Measurements from ENCODE around the gene DNAJB6.

Gene DNAJB6

DNA sequence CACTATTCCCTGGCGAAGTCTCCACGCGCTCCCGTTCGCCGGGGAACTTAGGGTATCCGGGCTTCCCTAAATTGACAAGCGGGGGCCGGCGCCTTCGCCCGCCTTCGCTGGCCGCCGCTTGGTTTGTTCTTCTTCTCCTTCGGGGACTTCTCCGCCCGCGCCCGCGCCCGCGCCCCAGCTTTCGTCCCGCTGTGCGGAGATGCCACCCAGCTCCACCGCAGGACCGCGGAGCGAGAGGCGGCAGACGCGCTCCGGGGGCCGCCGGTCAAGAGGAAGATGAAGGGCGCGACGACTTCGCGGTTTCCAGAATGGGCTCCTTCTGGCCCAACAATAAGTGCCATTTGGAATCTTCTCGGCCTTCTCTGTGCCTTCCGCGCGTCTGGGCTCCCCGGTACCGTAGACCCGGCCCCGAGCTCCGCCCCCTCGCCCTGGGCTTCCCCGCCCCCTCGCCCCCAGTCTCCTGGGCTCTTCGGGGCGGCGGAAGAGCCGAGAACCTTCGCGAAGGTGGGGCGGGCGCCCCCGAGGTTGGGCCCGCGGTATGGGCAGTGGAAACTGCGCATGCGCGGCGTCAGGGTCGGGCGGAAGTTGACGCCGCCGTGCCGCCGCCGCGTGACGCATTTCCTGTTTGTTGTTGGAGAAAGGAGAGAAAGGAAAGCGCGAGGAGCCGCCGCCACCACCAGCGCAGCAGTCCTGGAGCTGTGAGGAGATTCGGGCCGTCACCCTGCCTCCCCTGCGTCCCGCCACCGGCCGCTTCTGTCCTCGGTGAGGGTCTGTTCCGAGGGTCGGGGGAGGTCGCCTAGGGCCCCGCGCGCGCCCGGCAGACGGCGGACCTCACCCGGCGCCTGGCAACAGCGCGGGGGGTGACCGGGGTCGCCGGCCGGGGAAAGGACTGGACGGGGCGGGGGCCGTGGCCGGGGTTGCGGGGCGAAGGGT is at the start of gene DNAJB6:
Gene DNAJB6 (plus strand): TSS at position 622 of the 933 bp plus-strand sequence. CDS start 21,569 bp downstream, outside the sequence.
- no peak for TF ChIP-seq CTCF (IDR thresholded peaks at IDR 0.05)
- Histone ChIP-seq H3K4me1 (peaks cover 5% of the 10 kb centered on the region), H3K9ac (peak within 1 kb of the TSS; percentile 64)

GRCh38 chr7:157291404-157292080 is 45.3 kb upstream of the DNAJB6 start:
- no peaks in the 10 kb centered on the region for H3K4me1 ChIP-seq
- no peaks in the 10 kb centered on the region for H3K9me3 ChIP-seq (ENCODE audit: control insufficient read depth, low read length)

More for the DNA sequence above, at the start of gene DNAJB6:
- peaks cover 36% of the 10 kb centered on the region for H3K79me2 ChIP-seq
- H3K9me3 ChIP-seq (ENCODE audit: control insufficient read depth, low read length): no peaks in the 10 kb centered on the region
- peak within 1 kb of the TSS; percentile 92 for H2AFZ ChIP-seq
- peak within 1 kb of the TSS; percentile 93 for H3K4me2 ChIP-seq (ENCODE audit: low read length)
- no peaks in the 10 kb centered on the region for H3K27me3 ChIP-seq (ENCODE audit: control insufficient read depth, insufficient read depth, low read length)
- H3K27ac ChIP-seq: peak within 1 kb of the TSS; percentile 84
- peak within 1 kb of the TSS; percentile 77 for H3K4me3 ChIP-seq (ENCODE audit: low read depth, low read length)
- no peaks in the 10 kb centered on the region for H3K36me3 ChIP-seq (ENCODE audit: control insufficient read depth, insufficient read depth, low read length)

GRCh38 chr7:157292258-157292657 is 44.5 kb upstream of the DNAJB6 start:
- no peak overlapping the region for H3K27ac ChIP-seq
- no peak overlapping the region for H3K4me3 ChIP-seq (ENCODE audit: low read depth, low read length)
- no peaks in the 10 kb centered on the region for H3K4me1 ChIP-seq
- no peaks in the 10 kb centered on the region for H3K36me3 ChIP-seq (ENCODE audit: control insufficient read depth, insufficient read depth, low read length)
- no peak overlapping the region for H2AFZ ChIP-seq
- H3K79me2 ChIP-seq: no peaks in the 10 kb centered on the region
- no peak overlapping the region for H3K9ac ChIP-seq
- TF ChIP-seq CTCF (IDR thresholded peaks at IDR 0.05): no peak
- H3K9me3 ChIP-seq (ENCODE audit: control insufficient read depth, low read length): no peaks in the 10 kb centered on the region
- no peaks in the 10 kb centered on the region for H3K27me3 ChIP-seq (ENCODE audit: control insufficient read depth, insufficient read depth, low read length)
- H3K4me2 ChIP-seq (ENCODE audit: low read length): no peak overlapping the region

More at GRCh38 chr7:157291404-157292080, 45.3 kb upstream of the DNAJB6 start:
- Histone ChIP-seq H3K4me3 (ENCODE audit: low read depth, low read length) (no peak overlapping the region), H3K79me2 (no peaks in the 10 kb centered on the region), H3K4me2 (ENCODE audit: low read length) (no peak overlapping the region), H3K36me3 (ENCODE audit: control insufficient read depth, insufficient read depth, low read length) (no peaks in the 10 kb centered on the region), H3K27me3 (ENCODE audit: control insufficient read depth, insufficient read depth, low read length) (no peaks in the 10 kb centered on the region), H3K9ac (no peak overlapping the region), H3K27ac (no peak overlapping the region), H2AFZ (no peak overlapping the region)
- TF ChIP-seq CTCF (IDR thresholded peaks at IDR 0.05): no peak

GRCh38 chr7:157292770-157293412 is 43.9 kb upstream of the DNAJB6 start:
- no peak overlapping the region for H3K4me2 ChIP-seq (ENCODE audit: low read length)
- no peak for TF ChIP-seq CTCF (IDR thresholded peaks at IDR 0.05)
- H3K27ac ChIP-seq: no peak overlapping the region
- H3K79me2 ChIP-seq: no peaks in the 10 kb centered on the region
- no peaks in the 10 kb centered on the region for H3K27me3 ChIP-seq (ENCODE audit: control insufficient read depth, insufficient read depth, low read length)
- no peaks in the 10 kb centered on the region for H3K36me3 ChIP-seq (ENCODE audit: control insufficient read depth, insufficient read depth, low read length)
- H2AFZ ChIP-seq: no peak overlapping the region
- H3K4me1 ChIP-seq: no peaks in the 10 kb centered on the region
- no peaks in the 10 kb centered on the region for H3K9me3 ChIP-seq (ENCODE audit: control insufficient read depth, low read length)
- H3K4me3 ChIP-seq (ENCODE audit: low read depth, low read length): no peak overlapping the region
- no peak overlapping the region for H3K9ac ChIP-seq

Measured in parathyroid adenoma (tissue), 2 donors.